Trophoblast cell (in vitro differentiated cells and primary cell): ENCODE measurements around the gene ITGAE.

Source experiments
- DNase-seq, 2 donors: peaks; one replicate each; pipeline ENCODE4 v3.0.0-alpha.2; 2016
- H2AFZ ChIP-seq: 2 replicates; pipeline ENCODE4 v1.6.1; 2013; ENCODE audit warnings: low read length, moderate library complexity, mild to moderate bottlenecking; ENCODE audit not compliant: insufficient read depth, poor library complexity
- H2AK5ac ChIP-seq: 2 replicates; pipeline ENCODE4 v1.6.1; 2013; ENCODE audit warnings: mild to moderate bottlenecking, low read length
- H2BK120ac ChIP-seq: 2 replicates; pipeline ENCODE4 v1.6.1; 2013; ENCODE audit warnings: low read length, mild to moderate bottlenecking, moderate library complexity; ENCODE audit not compliant: insufficient read depth, poor library complexity
- H2BK12ac ChIP-seq: 2 replicates; pipeline ENCODE4 v1.6.1; 2013; ENCODE audit warnings: mild to moderate bottlenecking, low read length, moderate library complexity
- H2BK5ac ChIP-seq: 2 replicates; pipeline ENCODE4 v1.6.1; 2013; ENCODE audit warnings: low read length, low read depth, moderate library complexity, mild to moderate bottlenecking; ENCODE audit not compliant: poor library complexity
- H3K14ac ChIP-seq: 2 replicates; pipeline ENCODE4 v1.6.1; 2013; ENCODE audit warnings: mild to moderate bottlenecking, low read length
- H3K18ac ChIP-seq: 2 replicates; pipeline ENCODE4 v1.6.1; 2013; ENCODE audit warnings: mild to moderate bottlenecking, low read length
- H3K23ac ChIP-seq: 2 replicates; pipeline ENCODE4 v1.6.1; 2013; ENCODE audit warnings: low read length
- H3K27ac ChIP-seq: 2 replicates; pipeline ENCODE4 v1.5.1; 2013; ENCODE audit warnings: low read depth, mild to moderate bottlenecking, inconsistent platforms, low read length, moderate library complexity
- H3K27me3 ChIP-seq: 2 replicates; pipeline ENCODE4 v1.6.1; 2013; ENCODE audit warnings: inconsistent platforms, mild to moderate bottlenecking, low read length, moderate library complexity; ENCODE audit not compliant: insufficient read depth
- H3K36me3 ChIP-seq, 2 experiments: 1 replicate in 1 of 2; 2 replicates in 1 of 2; pipeline ENCODE4 v1.6.1; 2013; ENCODE audit warnings: low read length in 2 of 2, mild to moderate bottlenecking in 2 of 2, moderate library complexity in 1 of 2; ENCODE audit not compliant: insufficient read depth in 2 of 2, control insufficient read depth in 1 of 2
- H3K4ac ChIP-seq: 2 replicates; pipeline ENCODE4 v1.6.1; 2013; ENCODE audit warnings: low read depth, mild to moderate bottlenecking, low read length, moderate library complexity
- H3K4me1 ChIP-seq, 2 experiments: 1 replicate in 1 of 2; 2 replicates in 1 of 2; pipeline ENCODE4 v1.6.1; 2013; ENCODE audit warnings: low read length in 2 of 2, mild to moderate bottlenecking in 2 of 2, moderate library complexity in 1 of 2; ENCODE audit not compliant: insufficient read depth in 2 of 2, control insufficient read depth in 1 of 2
- H3K4me2 ChIP-seq: 2 replicates; pipeline ENCODE4 v1.6.1; 2013; ENCODE audit warnings: inconsistent platforms, mild to moderate bottlenecking, low read length, moderate library complexity
- H3K4me3 ChIP-seq: 2 replicates; pipeline ENCODE4 v1.5.1; 2013; ENCODE audit warnings: mild to moderate bottlenecking, low read depth, low read length, inconsistent platforms
- H3K79me1 ChIP-seq: one replicate; pipeline ENCODE4 v1.6.1; 2013; ENCODE audit warnings: low read length
- H3K79me2 ChIP-seq: 2 replicates; pipeline ENCODE4 v1.6.1; 2013; ENCODE audit warnings: low read length, mild to moderate bottlenecking; ENCODE audit not compliant: control insufficient read depth, insufficient read depth, poor library complexity
- H3K9ac ChIP-seq: 2 replicates; pipeline ENCODE4 v1.6.1; 2013; ENCODE audit warnings: mild to moderate bottlenecking, low read length
- H3K9me3 ChIP-seq: 2 replicates; pipeline ENCODE4 v1.6.1; 2013; ENCODE audit warnings: low read depth, mild to moderate bottlenecking, control low read depth, inconsistent platforms, low read length; ENCODE audit not compliant: insufficient read depth
- H4K12ac ChIP-seq: 2 replicates; pipeline ENCODE4 v1.6.1; 2013; ENCODE audit warnings: low read depth, mild to moderate bottlenecking, low read length, moderate library complexity
- H4K8ac ChIP-seq: 2 replicates; pipeline ENCODE4 v1.6.1; 2013; ENCODE audit warnings: low read depth, mild to moderate bottlenecking, low read length, moderate library complexity
- H4K91ac ChIP-seq: one replicate; pipeline ENCODE4 v1.6.1; 2013; ENCODE audit warnings: low read depth, mild to moderate bottlenecking, low read length, moderate library complexity
- WGBS: extraction: QIAGEN DNeasy Blood & Tissue Kit; methylation state at CpG from one replicate; pipeline ENCODE4 v1.1.7; 2013; ENCODE audit warnings: missing lambda C conversion rate; ENCODE audit not compliant: insufficient read length, insufficient coverage; ENCODE audit errors: extremely low coverage; 5-methylcytosine and 5-hydroxymethylcytosine counted together

The ITGAE gene

DNA sequence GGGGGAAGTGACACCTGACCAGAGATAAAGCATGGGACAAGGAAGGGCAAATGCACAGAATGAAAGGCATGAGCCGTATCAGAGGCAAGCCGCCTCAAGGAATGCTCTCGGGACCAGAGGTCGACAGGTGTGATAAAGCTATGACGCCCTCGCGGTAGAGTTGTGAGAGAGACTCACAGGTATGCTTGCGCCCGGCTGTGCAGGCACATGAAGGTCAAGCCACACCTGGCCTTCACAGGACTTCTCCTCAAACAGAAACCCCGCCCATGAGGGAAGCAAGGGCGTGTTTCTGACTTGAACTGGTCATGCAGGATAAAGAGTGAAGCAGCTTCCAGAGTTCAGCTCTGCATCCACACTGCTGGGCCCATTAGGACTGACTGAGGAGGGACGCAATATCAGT, 37.2 kb upstream of the ITGAE start:
- H3K14ac ChIP-seq: no peak overlapping the region
- no peaks in the 10 kb centered on the region for H3K9me3 ChIP-seq
- H3K23ac ChIP-seq: peak overlapping the region; percentile 13
- H3K79me1 ChIP-seq: no peaks in the 10 kb centered on the region
- no peak overlapping the region for H2AK5ac ChIP-seq
- H3K27ac ChIP-seq: no peak overlapping the region
- peaks cover 26 to 54% of the 10 kb centered on the region in 2 experiments for H3K36me3 ChIP-seq
- no peak overlapping the region for H2BK12ac ChIP-seq
- no peak overlapping the region for H4K8ac ChIP-seq
- no peak overlapping the region for H3K4me3 ChIP-seq
- H3K27me3 ChIP-seq: no peaks in the 10 kb centered on the region
- H2BK5ac ChIP-seq: no peak overlapping the region
- no peaks in the 10 kb centered on the region for H3K79me2 ChIP-seq
- no peak overlapping the region for H4K12ac ChIP-seq
- no peak overlapping the region for H3K18ac ChIP-seq
- WGBS: no CpG with 5 or more reads among the region's 12 CpGs
- peaks cover 0 to 3% of the 10 kb centered on the region in 2 experiments for H3K4me1 ChIP-seq
- no peak overlapping the region for H3K9ac ChIP-seq
- H3K4ac ChIP-seq: no peak overlapping the region
- peak; percentile 100 for DNase-seq
- no peak overlapping the region for H2BK120ac ChIP-seq
- no peak overlapping the region for H3K4me2 ChIP-seq
- no peak overlapping the region for H4K91ac ChIP-seq
- H2AFZ ChIP-seq: no peak overlapping the region

DNA sequence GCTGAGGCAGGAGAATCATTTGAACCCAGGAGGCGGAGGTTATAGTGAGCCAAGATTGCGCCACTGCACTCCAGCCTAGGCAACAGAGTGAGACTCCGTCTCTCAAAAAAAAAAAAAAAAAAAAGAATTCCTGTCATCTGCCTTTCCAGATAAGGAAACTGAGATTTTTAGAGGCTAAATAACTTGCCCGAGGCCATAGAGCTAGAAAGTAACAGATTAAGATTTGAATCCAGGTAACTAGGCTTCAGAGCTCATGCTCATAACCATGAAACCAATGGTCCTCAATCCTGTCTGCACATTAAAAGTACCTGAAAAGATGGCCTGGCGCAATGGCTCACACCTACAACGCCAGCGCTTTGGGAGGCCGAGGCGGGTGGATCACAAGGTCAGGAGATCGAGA, 35.6 kb upstream of the ITGAE start:
- Histone ChIP-seq H3K27me3 (no peaks in the 10 kb centered on the region), H3K14ac (no peak overlapping the region), H2BK120ac (no peak overlapping the region), H3K4ac (no peak overlapping the region), H2BK5ac (no peak overlapping the region), H3K18ac (no peak overlapping the region), H3K4me3 (no peak overlapping the region), H3K9ac (no peak overlapping the region), H2AFZ (no peak overlapping the region), H3K4me2 (no peak overlapping the region), H2BK12ac (no peak overlapping the region), H3K23ac (no peak overlapping the region), H4K12ac (no peak overlapping the region), H4K91ac (no peak overlapping the region), H3K9me3 (no peaks in the 10 kb centered on the region), H3K4me1 (peaks cover 0 to 3% of the 10 kb centered on the region in 2 experiments), H3K27ac (no peak overlapping the region), H3K79me1 (no peaks in the 10 kb centered on the region), H3K79me2 (no peaks in the 10 kb centered on the region), H4K8ac (no peak overlapping the region), H3K36me3 (peaks cover 22 to 48% of the 10 kb centered on the region in 2 experiments), H2AK5ac (no peak overlapping the region)
- no CpG with 5 or more reads among the region's 10 CpGs for WGBS
- DNase-seq: peak; percentile 72 to 98

DNA sequence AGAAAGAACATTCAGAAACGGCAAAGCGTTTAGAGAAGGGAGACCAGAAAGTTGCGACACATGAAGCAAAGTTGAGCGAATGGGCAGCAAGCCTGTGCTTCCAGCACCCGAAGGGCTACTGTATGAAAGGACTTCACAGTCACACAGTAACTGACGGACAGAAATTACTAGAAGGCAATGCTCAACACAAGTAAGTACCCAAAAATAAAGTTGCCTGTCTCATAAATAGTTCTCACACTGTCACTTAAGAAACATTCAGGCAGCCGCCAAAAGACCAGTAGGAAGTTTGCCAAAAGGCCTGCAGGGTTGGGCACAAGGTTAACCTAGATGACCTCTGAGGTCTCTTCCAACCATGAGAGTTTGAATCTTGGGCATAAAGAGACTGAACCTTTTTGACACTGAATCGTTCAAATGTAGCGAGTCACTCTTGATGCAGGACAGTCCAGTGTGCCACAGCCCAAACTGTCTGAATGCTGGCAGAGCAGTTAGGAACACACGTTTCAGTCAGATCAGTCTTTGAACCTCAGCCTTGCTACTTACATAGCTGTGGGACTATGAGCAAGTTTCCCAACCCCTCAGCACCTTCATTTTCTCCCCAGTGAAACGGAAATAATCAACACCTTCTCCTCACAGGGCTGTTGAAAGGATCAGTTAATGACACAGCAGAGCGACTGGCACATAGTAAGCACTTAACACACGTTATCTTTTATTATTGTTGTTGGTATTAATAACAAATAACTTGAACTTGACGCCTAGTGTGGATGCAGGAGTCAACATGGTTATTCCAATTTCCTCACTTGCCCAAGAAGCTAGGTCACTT, 34.6 kb upstream of the ITGAE start:
- H3K79me1 ChIP-seq: no peaks in the 10 kb centered on the region
- H3K27me3 ChIP-seq: no peaks in the 10 kb centered on the region
- H2BK12ac ChIP-seq: no peak overlapping the region
- no peak overlapping the region for H4K12ac ChIP-seq
- no CpG with 5 or more reads among the region's 14 CpGs for WGBS
- no peak overlapping the region for H2AK5ac ChIP-seq
- H3K4ac ChIP-seq: no peak overlapping the region
- H2AFZ ChIP-seq: no peak overlapping the region
- DNase-seq: no peak
- no peak overlapping the region for H2BK120ac ChIP-seq
- no peak overlapping the region for H3K9ac ChIP-seq
- no peak overlapping the region for H3K4me3 ChIP-seq
- peaks cover 0 to 3% of the 10 kb centered on the region in 2 experiments for H3K4me1 ChIP-seq
- no peak overlapping the region for H3K4me2 ChIP-seq
- no peak overlapping the region for H3K14ac ChIP-seq
- no peaks in the 10 kb centered on the region for H3K9me3 ChIP-seq
- H4K91ac ChIP-seq: no peak overlapping the region
- no peak overlapping the region for H2BK5ac ChIP-seq
- H3K36me3 ChIP-seq: peaks cover 22 to 45% of the 10 kb centered on the region in 2 experiments
- H4K8ac ChIP-seq: no peak overlapping the region
- H3K23ac ChIP-seq: no peak overlapping the region
- no peak overlapping the region for H3K27ac ChIP-seq
- H3K79me2 ChIP-seq: no peaks in the 10 kb centered on the region
- no peak overlapping the region for H3K18ac ChIP-seq

DNA sequence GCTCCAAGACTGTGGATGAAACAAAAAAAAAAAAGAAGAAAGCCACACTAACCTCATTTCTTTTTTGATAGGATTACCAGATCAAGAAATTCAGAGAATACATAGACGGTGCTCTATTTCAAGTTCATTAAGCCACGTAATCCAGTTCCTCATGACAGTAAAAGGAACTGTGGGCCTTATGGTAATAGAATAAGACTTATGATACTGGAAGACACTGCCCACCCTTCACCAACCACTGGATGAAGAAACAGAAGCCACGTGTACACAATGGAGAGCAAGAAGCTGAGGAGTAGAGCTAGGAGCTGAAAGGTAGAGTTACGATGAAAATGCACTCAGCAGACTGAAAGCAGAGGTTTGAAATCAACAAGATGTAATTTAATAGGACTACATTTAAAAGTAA, 33.8 kb upstream of the ITGAE start:
- H2AK5ac ChIP-seq: no peak overlapping the region
- no peak overlapping the region for H4K8ac ChIP-seq
- H3K18ac ChIP-seq: no peak overlapping the region
- H3K4me2 ChIP-seq: no peak overlapping the region
- H3K79me2 ChIP-seq: no peaks in the 10 kb centered on the region
- H3K36me3 ChIP-seq: peaks cover 24 to 40% of the 10 kb centered on the region in 2 experiments
- H3K14ac ChIP-seq: no peak overlapping the region
- H2BK5ac ChIP-seq: no peak overlapping the region
- no peak overlapping the region for H4K91ac ChIP-seq
- H3K9ac ChIP-seq: no peak overlapping the region
- H3K9me3 ChIP-seq: no peaks in the 10 kb centered on the region
- DNase-seq: no peak
- no peak overlapping the region for H3K27ac ChIP-seq
- no peak overlapping the region for H2BK12ac ChIP-seq
- no peak overlapping the region for H3K4me3 ChIP-seq
- H3K23ac ChIP-seq: no peak overlapping the region
- no peaks in the 10 kb centered on the region for H3K79me1 ChIP-seq
- H4K12ac ChIP-seq: no peak overlapping the region
- no peak overlapping the region for H2BK120ac ChIP-seq
- peaks cover 0 to 3% of the 10 kb centered on the region in 2 experiments for H3K4me1 ChIP-seq
- H3K27me3 ChIP-seq: no peaks in the 10 kb centered on the region
- no peak overlapping the region for H2AFZ ChIP-seq
- WGBS: no CpG with 5 or more reads among the region's 4 CpGs
- H3K4ac ChIP-seq: no peak overlapping the region
